ENCODE data around the gene TTN.
"Not testable (repeated sequence)": the region's sequence is repeated elsewhere in the genome, so short reads cannot be mapped to it uniquely, and the experiment has no call there.

TTN gene

GRCh38 chr2:178529194-178529593 is 278.0 kb downstream of the TTN start:
- no peak for DNase-seq (ENCODE audit: low read depth)

GRCh38 chr2:178528647-178529046 is 278.6 kb downstream of the TTN start:
- DNase-seq (ENCODE audit: low read depth), result no peak

- no peak for DNase-seq (ENCODE audit: low read depth)
Measured at GRCh38 chr2:178527592-178527991, 279.6 kb downstream of the TTN start.

GRCh38 chr2:178526256-178526655 is 281.0 kb downstream of the TTN start:
- DNase-seq (ENCODE audit: low read depth), result no peak

- not testable (repeated sequence) for DNase-seq (ENCODE audit: low read depth)
Measured at GRCh38 chr2:178525460-178525859, 281.8 kb downstream of the TTN start.

- not testable (repeated sequence) for DNase-seq (ENCODE audit: low read depth)
Measured at GRCh38 chr2:178525010-178525409, 282.2 kb downstream of the TTN start.

- no peak for DNase-seq (ENCODE audit: low read depth)
Measured at GRCh38 chr2:178523596-178524134, 283.6 kb downstream of the TTN start.

- DNase-seq (ENCODE audit: low read depth), result peak; percentile 80
Measured at GRCh38 chr2:178522950-178523595, 284.1 kb downstream of the TTN start.

GRCh38 chr2:178521304-178522150 is 285.7 kb downstream of the TTN start:
- DNase-seq (ENCODE audit: low read depth), result no peak

- DNase-seq (ENCODE audit: low read depth), result no peak
Measured at GRCh38 chr2:178517496-178517895, 289.7 kb downstream of the TTN start.

GRCh38 chr2:178514664-178515063 is 292.6 kb downstream of the TTN start:
- DNase-seq (ENCODE audit: low read depth), result peak; percentile 65

- DNase-seq (ENCODE audit: low read depth), result no peak
Measured at GRCh38 chr2:178513876-178514275, 293.3 kb downstream of the TTN start.

- DNase-seq (ENCODE audit: low read depth), result peak; percentile 30
Measured at GRCh38 chr2:178512484-178512883, 294.7 kb downstream of the TTN start.

- DNase-seq (ENCODE audit: low read depth), result no peak
Measured at GRCh38 chr2:178510384-178510783, 296.8 kb downstream of the TTN start.

- no peak for DNase-seq (ENCODE audit: low read depth)
Measured at GRCh38 chr2:178508646-178509045, 298.6 kb downstream of the TTN start.

GRCh38 chr2:178506949-178507348 is 300.3 kb downstream of the TTN start:
- DNase-seq (ENCODE audit: low read depth), result no peak

GRCh38 chr2:178506524-178506923 is 300.7 kb downstream of the TTN start:
- no peak for DNase-seq (ENCODE audit: low read depth)

GRCh38 chr2:178506101-178506500 is 301.1 kb downstream of the TTN start:
- no peak for DNase-seq (ENCODE audit: low read depth)

GRCh38 chr2:178502751-178503150 is 304.5 kb downstream of the TTN start:
- no peak for DNase-seq (ENCODE audit: low read depth)

GRCh38 chr2:178499640-178500039 is 307.6 kb downstream of the TTN start:
- DNase-seq (ENCODE audit: low read depth), result no peak

- no peak for DNase-seq (ENCODE audit: low read depth)
Measured at GRCh38 chr2:178498137-178498536, 309.1 kb downstream of the TTN start.

GRCh38 chr2:178496049-178496448 is 311.2 kb downstream of the TTN start:
- no peak for DNase-seq (ENCODE audit: low read depth)

GRCh38 chr2:178491612-178492011 is 315.6 kb downstream of the TTN start:
- no peak for DNase-seq (ENCODE audit: low read depth)

Measured in iris pigment epithelial cell (primary cell).